HFFc6 (cell line): ENCODE measurements around the gene ZNF283. TPM values are rescaled to one million over a fixed set of nuclear protein-coding genes. Genes with fewer than 3 reads are reported as not detected.

Experiments used
- DNase-seq: peaks from one replicate; pipeline ENCODE4 v3.0.0-alpha.2; 2018
- H3K27ac Mint-ChIP-seq: 2 replicates; pipeline ENCODE4 v1.8.0; 2020; ENCODE audit warnings: mild to moderate bottlenecking, mixed read lengths
- H3K27me3 Mint-ChIP-seq: 2 replicates; pipeline ENCODE4 v1.8.0; 2021; ENCODE audit warnings: mild to moderate bottlenecking, moderate library complexity, mixed read lengths; ENCODE audit not compliant: insufficient read depth
- H3K36me3 Mint-ChIP-seq: 2 replicates; pipeline ENCODE4 v1.8.0; 2021; ENCODE audit warnings: low read depth, mixed read lengths
- H3K4me1 Mint-ChIP-seq: 2 replicates; pipeline ENCODE4 v1.8.0; 2020; ENCODE audit warnings: low read depth, mixed read lengths
- H3K4me3 Mint-ChIP-seq: 2 replicates; pipeline ENCODE4 v1.8.0; 2020; ENCODE audit warnings: mild to moderate bottlenecking, moderate library complexity, mixed read lengths
- H3K9me3 Mint-ChIP-seq: 2 replicates; pipeline ENCODE4 v1.8.0; 2020; ENCODE audit warnings: mild to moderate bottlenecking, mixed read lengths
- total RNA-seq, 6 experiments: library from RNA; stranded (reverse); fragmentation: NEBNext Ultra II Directional; extraction: Animal tissue kit (Norgen Biotek cat#: 25700); gene quantifications; 2 replicates in 1 of 6; 3 replicates in 5 of 6; pipeline ENCODE4 v1.2.3, GENCODE V29; 2021
- TF ChIP-seq, protein P1 (sequence below): fragments of 200-600 bp; sonication (generic); IDR thresholded peaks from 2 replicates; pipeline ENCODE4 v1.5.0; 2021; ENCODE audit warnings: antibody characterized with exemption, mild to moderate bottlenecking

ZNF283 gene
- total RNA-seq, 6 experiments from 2014 or later, result 5.7 to 9.0 (median 7.9) TPM

DNA sequence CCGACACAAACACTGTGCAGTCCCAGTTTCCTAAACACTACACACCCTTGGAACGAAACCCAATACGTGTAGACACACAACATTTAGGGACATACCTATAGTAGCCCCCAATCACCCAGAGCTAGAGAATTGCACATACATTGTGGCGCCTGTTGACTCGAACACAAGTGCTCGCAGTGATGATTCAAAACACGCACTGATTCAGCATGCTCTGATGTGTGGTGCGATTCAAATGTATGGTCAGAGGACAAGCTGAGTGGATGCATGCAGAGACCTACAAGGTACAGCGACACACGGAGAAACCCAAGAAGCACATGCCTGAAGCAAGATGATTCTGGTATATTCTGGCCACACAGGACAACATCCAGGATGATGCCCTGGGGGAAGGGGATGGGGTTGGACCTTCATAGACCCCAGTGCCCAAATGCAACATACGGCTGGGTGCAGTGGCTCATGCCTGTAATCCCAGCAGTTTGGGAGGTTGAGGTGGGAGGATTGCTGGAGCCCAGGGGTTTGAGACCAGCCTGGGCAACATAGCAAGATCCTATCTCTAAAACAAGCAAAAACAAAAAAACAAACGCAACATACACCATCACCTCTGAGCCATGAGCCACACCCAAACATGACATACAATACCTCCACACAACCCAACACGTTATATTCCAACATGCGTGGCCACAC is 45.4 kb upstream of the ZNF283 start:
- H3K36me3 Mint-ChIP-seq, result no peaks in the 10 kb centered on the region
- H3K4me3 Mint-ChIP-seq, result no peak overlapping the region
- no peak overlapping the region for H3K27ac Mint-ChIP-seq

DNA sequence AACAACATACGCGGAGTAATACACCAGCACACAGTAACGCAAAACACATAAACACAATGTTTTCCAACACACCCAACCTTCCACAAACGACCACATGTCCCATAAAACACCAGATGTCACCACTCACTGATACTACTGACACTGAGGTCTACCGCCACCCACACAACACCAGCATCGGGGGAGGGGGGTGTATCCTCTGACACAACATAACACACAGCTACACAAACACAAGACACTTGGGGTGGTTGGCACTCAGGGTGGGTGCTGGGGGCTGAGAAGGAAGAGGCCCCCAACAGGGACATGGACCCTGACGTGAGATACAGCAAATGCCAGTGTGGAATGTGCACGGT is 44.8 kb upstream of the ZNF283 start:
- no peaks in the 10 kb centered on the region for H3K36me3 Mint-ChIP-seq
- peaks cover 63% of the 10 kb centered on the region for H3K4me1 Mint-ChIP-seq
- H3K27me3 Mint-ChIP-seq, result no peaks in the 10 kb centered on the region
- TF ChIP-seq, protein P1, sequence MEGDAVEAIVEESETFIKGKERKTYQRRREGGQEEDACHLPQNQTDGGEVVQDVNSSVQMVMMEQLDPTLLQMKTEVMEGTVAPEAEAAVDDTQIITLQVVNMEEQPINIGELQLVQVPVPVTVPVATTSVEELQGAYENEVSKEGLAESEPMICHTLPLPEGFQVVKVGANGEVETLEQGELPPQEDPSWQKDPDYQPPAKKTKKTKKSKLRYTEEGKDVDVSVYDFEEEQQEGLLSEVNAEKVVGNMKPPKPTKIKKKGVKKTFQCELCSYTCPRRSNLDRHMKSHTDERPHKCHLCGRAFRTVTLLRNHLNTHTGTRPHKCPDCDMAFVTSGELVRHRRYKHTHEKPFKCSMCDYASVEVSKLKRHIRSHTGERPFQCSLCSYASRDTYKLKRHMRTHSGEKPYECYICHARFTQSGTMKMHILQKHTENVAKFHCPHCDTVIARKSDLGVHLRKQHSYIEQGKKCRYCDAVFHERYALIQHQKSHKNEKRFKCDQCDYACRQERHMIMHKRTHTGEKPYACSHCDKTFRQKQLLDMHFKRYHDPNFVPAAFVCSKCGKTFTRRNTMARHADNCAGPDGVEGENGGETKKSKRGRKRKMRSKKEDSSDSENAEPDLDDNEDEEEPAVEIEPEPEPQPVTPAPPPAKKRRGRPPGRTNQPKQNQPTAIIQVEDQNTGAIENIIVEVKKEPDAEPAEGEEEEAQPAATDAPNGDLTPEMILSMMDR, result no peak
- no peak overlapping the region for H3K27ac Mint-ChIP-seq
- no peak for DNase-seq
- no peaks in the 10 kb centered on the region for H3K9me3 Mint-ChIP-seq
- no peak overlapping the region for H3K4me3 Mint-ChIP-seq

More for the DNA sequence above, 45.4 kb upstream of the ZNF283 start:
- no peaks in the 10 kb centered on the region for H3K27me3 Mint-ChIP-seq
- H3K4me1 Mint-ChIP-seq, result peaks cover 67% of the 10 kb centered on the region
- no peak for DNase-seq
- no peaks in the 10 kb centered on the region for H3K9me3 Mint-ChIP-seq
- TF ChIP-seq, protein P1, result no peak

DNA sequence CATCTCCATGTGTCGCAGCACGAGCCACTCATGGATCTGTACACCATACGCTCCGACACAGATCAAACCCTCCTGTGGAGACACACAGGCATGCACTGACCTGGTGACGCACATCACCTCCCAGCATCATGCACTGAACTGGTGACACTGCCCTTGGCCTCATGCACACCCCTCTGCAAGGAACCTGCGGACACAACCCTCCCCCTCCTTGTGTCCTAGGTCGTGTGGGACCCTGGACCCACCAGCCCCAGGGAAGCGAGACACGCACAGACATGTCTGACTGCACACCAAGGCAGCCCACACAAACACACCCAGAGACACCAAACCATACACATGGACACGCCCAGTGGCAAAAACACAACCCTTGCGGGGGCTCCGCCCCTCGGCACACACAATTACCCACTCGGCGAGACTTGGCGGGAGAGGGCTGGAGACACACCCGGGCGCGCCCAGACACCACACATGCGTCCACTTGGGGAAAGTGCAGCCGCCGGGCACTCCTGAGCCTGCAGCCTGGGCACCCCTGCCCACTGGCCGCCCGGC is 44.4 kb upstream of the ZNF283 start:
- DNase-seq, result no peak
- Mint-ChIP-seq H3K4me3 (no peak overlapping the region), H3K27ac (no peak overlapping the region), H3K27me3 (no peaks in the 10 kb centered on the region), H3K36me3 (no peaks in the 10 kb centered on the region), H3K4me1 (peaks cover 58% of the 10 kb centered on the region), H3K9me3 (no peaks in the 10 kb centered on the region)
- TF ChIP-seq, protein P1, result no peak

DNA sequence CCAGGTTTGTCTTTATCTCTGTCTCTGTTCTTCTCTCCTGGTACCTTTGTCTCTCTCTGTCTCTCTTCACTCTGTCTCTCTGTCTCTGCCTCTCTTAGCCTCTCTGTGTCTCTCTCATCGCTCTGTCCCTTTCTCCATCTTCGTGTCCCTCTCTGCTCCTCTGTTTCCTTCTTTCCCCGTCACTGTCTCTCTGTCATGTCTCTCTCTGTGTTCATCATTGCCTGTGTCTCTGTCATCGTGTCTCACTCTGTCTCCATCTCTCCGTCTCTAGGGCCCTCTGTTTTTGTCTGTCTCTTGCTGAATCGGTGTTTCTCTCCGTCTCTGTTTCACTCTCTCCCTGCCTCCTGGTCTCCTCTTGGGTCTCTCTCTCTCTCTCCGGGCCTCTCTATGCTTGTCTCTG is 43.5 kb upstream of the ZNF283 start:
- no peaks in the 10 kb centered on the region for H3K36me3 Mint-ChIP-seq
- H3K4me1 Mint-ChIP-seq, result peaks cover 50% of the 10 kb centered on the region
- TF ChIP-seq, protein P1, result no peak
- no peaks in the 10 kb centered on the region for H3K27me3 Mint-ChIP-seq
- peak overlapping the region; percentile 2; the same call in 1 of the 2 replicates for H3K27ac Mint-ChIP-seq
- DNase-seq, result no peak
- H3K4me3 Mint-ChIP-seq, result no peak overlapping the region
- H3K9me3 Mint-ChIP-seq, result no peaks in the 10 kb centered on the region

DNA sequence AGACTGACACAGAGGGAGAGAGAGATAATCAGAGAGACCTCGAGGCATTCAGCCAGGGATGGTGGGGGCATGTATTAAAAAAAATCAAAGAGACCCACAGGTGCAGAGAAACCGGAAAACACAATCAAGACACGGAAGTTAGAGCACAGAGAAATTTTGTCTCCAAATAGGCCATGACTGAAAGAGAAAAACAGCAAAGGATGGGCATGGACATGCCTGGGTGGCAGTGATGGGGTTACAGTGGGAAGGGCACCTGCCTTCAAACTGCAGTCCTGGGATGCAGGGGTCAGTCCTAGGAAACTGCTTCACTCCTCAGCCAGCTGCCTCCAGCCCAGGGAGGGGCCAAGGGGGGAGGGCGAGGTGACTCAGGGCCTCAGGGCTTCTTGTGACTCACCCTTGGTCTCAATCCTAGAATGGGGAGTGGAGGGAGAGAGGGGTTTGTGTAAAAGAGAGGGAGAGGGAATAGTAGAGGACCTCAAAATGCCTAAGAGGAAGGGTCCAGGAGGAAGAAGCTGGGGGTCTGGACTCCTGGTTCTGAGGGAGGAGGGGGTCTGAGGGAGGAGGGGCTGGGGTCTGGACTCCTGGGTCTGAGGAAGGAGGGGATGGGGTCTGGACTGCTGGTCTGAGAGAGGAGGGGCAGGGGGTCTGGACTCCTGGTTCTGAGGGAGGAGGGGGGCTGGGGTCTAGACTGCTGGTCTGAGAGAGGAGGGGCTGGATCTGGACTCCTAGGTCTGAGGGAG is 42.7 kb upstream of the ZNF283 start:
- Mint-ChIP-seq H3K27ac (peak overlapping the region; percentile 85), H3K9me3 (no peaks in the 10 kb centered on the region), H3K27me3 (no peaks in the 10 kb centered on the region), H3K4me3 (peak overlapping the region; percentile 72), H3K36me3 (no peaks in the 10 kb centered on the region), H3K4me1 (peaks cover 48% of the 10 kb centered on the region)
- DNase-seq, result peak; percentile 77
- TF ChIP-seq, protein P1, result no peak
